ENCODE measurements around the gene JAKMIP2. TPM values are rescaled to one million over a fixed set of nuclear protein-coding genes. Genes with fewer than 3 reads are reported as not detected.
"Not testable (repeated sequence)": the region's sequence is repeated elsewhere in the genome, so short reads cannot be mapped to it uniquely, and the experiment has no call there.

JAKMIP2 gene
- total and polyA plus RNA-seq, 11 donors: under 0.01 to 1.5 (median 0.16) TPM; not detected in 1

GRCh38 chr5:147733075-147733474 lies 49.5 kb downstream of the JAKMIP2 start:
- DNase-seq: no peak
- no peaks in the 10 kb centered on the region for H3K36me3 ChIP-seq
- H3K4me3 ChIP-seq: no peak overlapping the region
- H3K27ac ChIP-seq: no peak overlapping the region
- ATAC-seq: no peak
- no peaks in the 10 kb centered on the region for H3K27me3 ChIP-seq
- intact Hi-C loops (cut with DNase I): no loop called here
- H3K4me1 ChIP-seq: no peaks in the 10 kb centered on the region
- 58 to 78% (median 68%) methylated on average over 1 of the region's 1 CpG for WGBS, 4 donors
- H3K9me3 ChIP-seq: no peaks in the 10 kb centered on the region
- TF ChIP-seq POLR2A (IDR thresholded peaks at IDR 0.05): no peak
- TF ChIP-seq CTCF (IDR thresholded peaks at IDR 0.05): no peak

GRCh38 chr5:147732291-147732883 lies 50.1 kb downstream of the JAKMIP2 start:
- no peaks in the 10 kb centered on the region for H3K4me1 ChIP-seq
- no peak overlapping the region for H3K4me3 ChIP-seq
- H3K9me3 ChIP-seq: no peaks in the 10 kb centered on the region
- H3K36me3 ChIP-seq: no peaks in the 10 kb centered on the region
- no peak overlapping the region for H3K27ac ChIP-seq
- no peaks in the 10 kb centered on the region for H3K27me3 ChIP-seq
- no peak for TF ChIP-seq CTCF (IDR thresholded peaks at IDR 0.05)
- TF ChIP-seq POLR2A (IDR thresholded peaks at IDR 0.05): no peak
- WGBS, 4 donors: 45 to 54% (median 50%) methylated on average over 4 of the region's 4 CpGs
- no peak for DNase-seq
- intact Hi-C loops (cut with DNase I): no loop called here
- no peak for ATAC-seq

DNA sequence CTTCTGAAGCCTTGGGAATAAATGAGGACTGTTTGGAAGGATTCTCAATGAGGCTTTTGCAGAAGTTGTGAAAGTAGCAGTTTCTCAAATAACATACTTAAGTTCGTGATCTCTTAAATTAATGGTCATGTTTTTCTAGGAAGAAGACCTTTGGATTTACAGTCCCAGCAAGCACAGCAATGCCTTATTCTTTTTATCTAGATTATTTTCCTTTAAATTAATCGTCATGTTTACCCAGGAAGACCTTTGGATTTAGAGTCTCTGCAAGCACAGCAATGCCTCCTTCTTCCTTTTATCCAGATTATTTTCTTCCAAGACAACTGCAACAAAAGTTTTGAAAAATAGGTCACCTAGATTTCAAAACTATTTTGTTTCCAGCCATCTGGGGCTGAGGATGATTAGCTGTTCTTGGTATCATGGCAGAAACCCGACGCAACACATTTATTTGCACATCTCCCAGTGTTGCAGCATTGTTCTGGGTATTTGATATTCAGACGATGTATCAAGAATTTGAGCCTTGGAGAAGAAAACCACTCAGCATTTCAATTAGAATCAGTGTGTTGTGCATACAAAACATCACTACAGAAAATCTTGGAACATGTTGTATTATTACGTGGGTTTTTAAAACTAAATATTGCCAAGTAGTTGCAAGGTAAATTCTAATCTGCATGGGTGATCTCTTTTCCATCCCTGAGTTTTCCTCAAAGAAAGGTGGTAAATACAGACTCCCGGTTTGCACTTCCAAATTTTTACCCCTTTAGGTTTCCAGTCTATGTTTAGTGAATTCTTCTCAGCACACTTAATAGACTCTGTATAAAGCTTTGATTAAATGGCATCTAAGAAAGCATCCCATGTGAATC lies 50.9 kb downstream of the JAKMIP2 start:
- DNase-seq (no peak), ATAC-seq (no peak)
- intact Hi-C loops (cut with DNase I): no loop called here
- TF ChIP-seq POLR2A (IDR thresholded peaks at IDR 0.05) (no peak), CTCF (IDR thresholded peaks at IDR 0.05) (no peak)
- Histone ChIP-seq H3K36me3 (no peaks in the 10 kb centered on the region), H3K4me1 (no peaks in the 10 kb centered on the region), H3K9me3 (no peaks in the 10 kb centered on the region), H3K27ac (no peak overlapping the region), H3K27me3 (no peaks in the 10 kb centered on the region), H3K4me3 (no peak overlapping the region)
- WGBS, 4 donors: 65 to 81% (median 75%) methylated on average over 7 of the region's 7 CpGs

DNA sequence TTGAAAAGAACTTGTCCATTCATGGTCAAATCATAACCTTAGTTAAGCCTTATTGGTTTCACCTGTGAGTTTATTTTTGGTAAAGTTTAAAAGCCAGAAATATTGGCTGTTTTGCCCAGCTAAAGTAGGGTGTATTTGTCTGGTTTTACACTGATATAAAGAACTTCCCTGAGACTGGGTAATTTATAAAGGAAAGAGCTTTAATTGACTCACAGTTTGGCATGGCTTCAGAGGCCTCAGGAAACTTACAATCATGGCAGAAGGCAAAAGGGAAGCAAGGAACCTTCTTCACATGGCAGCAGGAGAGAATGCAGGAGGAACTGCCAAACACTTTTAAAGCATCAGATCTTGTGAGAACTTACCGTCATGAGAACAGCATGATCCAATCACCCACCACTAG lies 55.3 kb downstream of the JAKMIP2 start:
- Histone ChIP-seq H3K27me3 (no peaks in the 10 kb centered on the region), H3K4me1 (no peaks in the 10 kb centered on the region), H3K27ac (no peak overlapping the region), H3K36me3 (no peaks in the 10 kb centered on the region), H3K4me3 (no peak overlapping the region), H3K9me3 (no peaks in the 10 kb centered on the region)
- intact Hi-C loops (cut with DNase I): no loop called here
- 71 to 79% (median 72%) methylated on average over 1 of the region's 1 CpG for WGBS, 4 donors
- ATAC-seq (no peak), DNase-seq (no peak)
- TF ChIP-seq CTCF (IDR thresholded peaks at IDR 0.05) (no peak), POLR2A (IDR thresholded peaks at IDR 0.05) (no peak)

- ATAC-seq; H3K27ac ChIP-seq; H3K36me3 ChIP-seq; H3K4me1 ChIP-seq; H3K4me3 ChIP-seq; DNase-seq; H3K9me3 ChIP-seq; H3K27me3 ChIP-seq; intact Hi-C loops (cut with DNase I): not testable (repeated sequence)
- WGBS, 4 donors: 83 to 91% (median 91%) methylated on average over 27 to 31 of the region's 38 CpGs
These were observed 61.2 kb downstream of the JAKMIP2 start for GRCh38 chr5:147721191-147721960.

All from heart left ventricle (tissue), 16 donors.